Activated CD4-positive, CD25-positive, alpha-beta regulatory T cell treated with anti-CD3 and anti-CD28 coated beads, Interleukin-2, amount 50 U/mL, for 16 hours (primary cell): ENCODE measurements around the gene TMEM259.

Experiments
- DNase-seq: peaks from one replicate; pipeline ENCODE4 v3.0.0-alpha.2; 2020; ENCODE audit warnings: low read depth, low spot score

The TMEM259 gene

DNA sequence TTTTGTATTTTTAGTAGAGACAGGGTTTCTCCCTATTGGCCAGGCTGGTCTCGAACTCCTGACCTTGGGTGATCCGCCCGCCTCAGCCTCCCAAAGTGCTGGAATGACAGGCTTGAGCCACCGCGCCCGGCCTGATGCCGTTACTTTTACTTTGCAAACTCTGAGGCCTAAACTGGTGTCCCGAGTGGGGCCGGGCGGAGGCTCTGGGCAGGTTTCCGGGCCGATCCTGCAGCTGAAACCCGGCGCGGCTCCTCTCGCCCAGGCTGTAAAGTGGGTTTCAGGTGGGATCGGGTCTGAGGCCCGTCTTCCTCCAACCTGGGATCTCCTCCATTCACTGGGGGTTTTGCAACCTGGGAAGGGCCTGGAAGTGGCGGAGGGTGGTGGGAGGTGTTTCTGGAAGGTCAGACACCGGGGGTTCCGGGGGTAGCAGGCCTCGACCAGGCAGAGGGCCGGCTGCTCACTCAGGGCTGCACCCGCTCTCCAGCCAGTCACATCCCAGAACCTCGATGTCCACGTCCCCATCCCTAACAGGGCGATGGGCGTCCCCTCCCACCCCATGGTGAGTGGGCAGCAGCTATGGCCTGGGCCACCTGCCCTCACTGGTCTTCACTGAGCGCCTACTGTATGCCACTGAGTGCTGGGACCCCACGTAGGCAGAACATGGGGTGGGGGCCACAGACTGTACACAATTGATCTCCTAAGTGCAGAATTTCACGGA is 58.1 kb downstream of the TMEM259 start:
- no peak for DNase-seq

DNA sequence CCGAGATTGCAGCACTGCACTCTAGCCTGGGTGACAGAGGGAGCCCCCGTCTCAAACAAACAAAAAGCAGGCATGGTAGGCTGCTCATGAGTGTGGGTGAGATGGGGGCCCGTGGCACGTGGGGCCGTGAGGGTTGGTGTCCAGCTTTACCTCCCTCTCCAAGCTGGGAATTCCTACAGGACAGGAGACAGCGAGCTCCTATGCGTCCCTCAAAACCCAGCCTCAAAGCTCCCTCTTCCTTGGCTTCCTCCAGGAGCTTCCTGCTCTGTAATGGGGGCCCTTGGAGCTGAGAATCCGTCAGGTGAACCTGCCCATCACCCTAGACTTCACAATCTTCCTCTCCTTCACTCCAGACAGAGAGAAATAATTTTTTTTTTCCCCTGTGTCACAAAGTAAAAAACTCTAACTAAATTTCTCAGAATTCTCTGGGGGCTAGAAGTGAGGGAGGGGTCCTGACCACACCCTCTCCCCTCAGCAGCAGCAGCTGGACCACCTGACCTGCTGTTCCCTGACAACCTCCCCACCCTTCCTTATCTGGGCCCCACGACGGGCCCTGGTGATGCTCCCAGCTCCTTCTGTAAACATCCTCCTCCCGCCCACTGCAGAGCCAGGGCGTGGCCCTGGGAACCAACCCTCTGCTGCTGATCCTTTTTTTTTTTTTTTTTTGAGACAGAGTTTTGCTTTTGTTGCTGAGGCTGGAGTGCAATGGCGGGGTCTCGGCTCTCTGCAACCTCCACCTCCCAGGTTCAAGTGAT is 58.9 kb downstream of the TMEM259 start:
- DNase-seq: no peak

GRCh38 chr19:960601-960938 is 60.4 kb downstream of the TMEM259 start:
- no peak for DNase-seq

GRCh38 chr19:960020-960419 is 60.9 kb downstream of the TMEM259 start:
- no peak for DNase-seq
